GM12864 (cell line): ENCODE results near the gene TEAD3.
A peak's percentile ranks its signal among the peaks of the same experiment; 100 is the strongest.

Source experiments
- DNase-seq: peaks from one replicate; pipeline ENCODE4 v3.0.0-alpha.2; 2011; ENCODE audit warnings: low read depth
- H3K4me3 ChIP-seq: 2 replicates; pipeline ENCODE4 v1.5.1; 2011; ENCODE audit warnings: mild to moderate bottlenecking, low read depth, low read length, control low read depth
- TF ChIP-seq, protein P1 (sequence below): IDR thresholded peaks from 2 replicates; pipeline ENCODE4 v1.5.1; 2011; ENCODE audit warnings: low read depth, mild to moderate bottlenecking, moderate library complexity, low read length, control low read depth, inconsistent platforms; ENCODE audit errors: missing control alignments

Gene TEAD3

DNA sequence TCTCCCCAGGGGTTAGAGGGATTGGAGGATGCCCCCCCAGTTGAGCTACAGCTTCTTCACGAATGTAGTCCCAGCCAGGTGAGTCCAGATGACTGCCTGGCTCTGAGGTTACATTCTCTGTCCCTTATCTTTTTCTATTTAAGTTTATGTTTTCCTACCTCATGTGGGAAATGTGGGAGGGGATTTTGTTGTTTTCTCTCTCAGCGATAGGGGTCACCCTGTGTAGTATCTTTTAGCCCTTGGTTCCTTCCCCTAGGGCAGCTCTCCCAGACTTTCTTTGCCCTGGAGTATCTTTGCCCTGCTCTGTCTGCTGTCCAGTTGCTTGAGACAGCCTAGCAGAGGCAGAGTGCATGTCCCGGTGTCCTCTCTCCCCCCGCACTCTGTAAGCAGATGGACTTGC, 39.0 kb downstream of the TEAD3 start:
- TF ChIP-seq, protein P1, sequence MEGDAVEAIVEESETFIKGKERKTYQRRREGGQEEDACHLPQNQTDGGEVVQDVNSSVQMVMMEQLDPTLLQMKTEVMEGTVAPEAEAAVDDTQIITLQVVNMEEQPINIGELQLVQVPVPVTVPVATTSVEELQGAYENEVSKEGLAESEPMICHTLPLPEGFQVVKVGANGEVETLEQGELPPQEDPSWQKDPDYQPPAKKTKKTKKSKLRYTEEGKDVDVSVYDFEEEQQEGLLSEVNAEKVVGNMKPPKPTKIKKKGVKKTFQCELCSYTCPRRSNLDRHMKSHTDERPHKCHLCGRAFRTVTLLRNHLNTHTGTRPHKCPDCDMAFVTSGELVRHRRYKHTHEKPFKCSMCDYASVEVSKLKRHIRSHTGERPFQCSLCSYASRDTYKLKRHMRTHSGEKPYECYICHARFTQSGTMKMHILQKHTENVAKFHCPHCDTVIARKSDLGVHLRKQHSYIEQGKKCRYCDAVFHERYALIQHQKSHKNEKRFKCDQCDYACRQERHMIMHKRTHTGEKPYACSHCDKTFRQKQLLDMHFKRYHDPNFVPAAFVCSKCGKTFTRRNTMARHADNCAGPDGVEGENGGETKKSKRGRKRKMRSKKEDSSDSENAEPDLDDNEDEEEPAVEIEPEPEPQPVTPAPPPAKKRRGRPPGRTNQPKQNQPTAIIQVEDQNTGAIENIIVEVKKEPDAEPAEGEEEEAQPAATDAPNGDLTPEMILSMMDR = no peak
- DNase-seq = no peak
- H3K4me3 ChIP-seq = no peak overlapping the region

DNA sequence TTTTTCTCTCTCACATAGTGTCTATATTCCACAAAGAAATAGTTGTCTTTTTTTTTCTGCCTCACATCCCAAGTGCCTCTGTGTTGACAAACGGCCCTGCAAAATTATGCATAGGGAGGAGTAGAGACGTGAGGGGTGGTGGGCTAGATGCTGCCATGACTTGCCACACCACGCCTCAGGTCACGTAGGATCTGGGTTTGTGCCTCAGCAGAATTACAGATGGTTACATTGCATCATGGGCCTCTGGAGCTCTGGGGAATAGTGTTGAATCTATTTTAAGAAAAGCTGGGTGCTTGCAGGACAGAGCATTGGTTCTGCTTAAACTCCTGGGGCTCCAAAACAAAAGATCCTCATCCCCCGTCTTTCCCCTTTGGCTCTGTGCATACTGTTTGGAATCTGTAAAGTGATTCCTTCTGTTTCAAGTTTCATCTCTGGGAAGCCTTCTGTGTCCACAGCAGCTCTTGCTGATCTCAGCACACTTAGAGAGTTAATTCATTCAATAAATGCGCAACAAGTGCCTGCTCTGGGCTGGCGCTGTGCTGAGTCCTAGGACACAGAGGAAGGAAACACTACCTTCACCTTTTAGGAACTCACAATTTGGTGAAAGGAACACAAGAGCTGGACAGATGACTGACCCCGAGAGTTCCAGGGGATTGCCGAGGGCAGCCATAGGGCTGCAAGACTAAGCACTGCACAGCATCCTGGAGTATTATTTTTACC, 42.3 kb downstream of the TEAD3 start:
- TF ChIP-seq, protein P1 = no peak
- no peak overlapping the region for H3K4me3 ChIP-seq
- no peak for DNase-seq

DNA sequence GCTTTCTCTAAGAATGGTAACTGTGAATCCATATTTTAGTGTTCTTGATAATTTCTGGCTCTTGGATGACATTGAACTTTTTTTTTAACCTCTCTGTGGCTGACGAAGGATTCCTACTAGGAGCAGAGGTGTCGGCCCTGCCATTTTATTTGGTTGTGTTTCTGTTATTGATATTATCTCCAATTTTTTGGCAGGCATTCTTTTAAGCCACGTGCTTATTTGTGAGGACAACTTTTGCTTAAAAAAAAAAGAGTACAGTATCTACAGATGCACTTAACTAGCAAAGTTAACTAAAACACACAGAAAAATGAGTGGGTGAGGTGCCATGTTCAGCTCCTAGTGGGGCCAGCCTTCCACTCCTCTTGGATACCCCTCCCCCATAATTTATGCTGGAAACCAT, 43.6 kb downstream of the TEAD3 start:
- H3K4me3 ChIP-seq = peak overlapping the region; percentile 87
- TF ChIP-seq, protein P1 = no peak
- no peak for DNase-seq

DNA sequence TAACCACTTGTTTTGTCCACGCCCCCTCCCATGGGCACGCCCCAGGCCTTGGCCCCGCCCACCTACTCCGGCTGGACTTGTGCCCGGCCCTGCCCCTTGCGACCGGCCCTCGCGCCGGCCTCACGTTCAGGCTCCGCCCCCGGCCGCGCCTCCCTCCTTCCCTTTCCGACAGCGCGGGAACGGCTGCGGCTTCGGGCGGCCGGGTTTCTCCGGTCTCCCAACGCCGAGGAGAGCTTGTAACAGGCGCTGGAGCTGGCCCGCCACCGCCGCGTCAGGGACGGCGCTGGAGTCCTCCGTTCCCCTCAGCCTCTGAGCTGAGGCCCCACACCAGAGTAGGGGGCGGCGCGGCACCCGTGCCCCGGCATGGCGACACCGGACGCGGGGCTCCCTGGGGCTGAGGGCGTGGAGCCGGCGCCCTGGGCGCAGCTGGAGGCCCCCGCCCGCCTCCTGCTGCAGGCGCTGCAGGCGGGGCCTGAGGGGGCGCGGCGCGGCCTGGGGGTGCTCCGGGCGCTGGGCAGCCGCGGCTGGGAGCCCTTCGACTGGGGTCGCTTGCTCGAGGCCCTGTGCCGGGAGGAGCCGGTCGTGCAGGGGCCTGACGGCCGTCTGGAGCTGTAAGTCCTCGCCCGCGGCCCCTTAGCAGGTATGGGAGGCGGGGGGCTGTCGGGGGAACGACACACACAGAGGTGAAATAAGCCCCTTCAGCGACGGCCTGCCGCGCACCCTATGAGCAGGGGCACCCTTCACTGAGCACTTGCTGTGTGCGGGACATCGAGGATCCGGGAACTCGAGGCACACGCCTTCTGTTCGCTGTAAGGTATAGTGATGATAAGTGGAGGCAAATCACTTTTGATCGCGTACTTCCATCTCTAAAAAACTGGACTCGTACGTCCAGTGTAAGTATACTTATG, 44.4 kb downstream of the TEAD3 start, which contains the start of gene FANCE:
TSS of gene FANCE (plus strand) at position 156 of the 908 bp plus-strand sequence. CDS start at position 364, 208 bp downstream.
- peak within 1 kb of the TSS; percentile 87 for H3K4me3 ChIP-seq
- DNase-seq = peak; percentile 76
- TF ChIP-seq, protein P1 = no peak

DNA sequence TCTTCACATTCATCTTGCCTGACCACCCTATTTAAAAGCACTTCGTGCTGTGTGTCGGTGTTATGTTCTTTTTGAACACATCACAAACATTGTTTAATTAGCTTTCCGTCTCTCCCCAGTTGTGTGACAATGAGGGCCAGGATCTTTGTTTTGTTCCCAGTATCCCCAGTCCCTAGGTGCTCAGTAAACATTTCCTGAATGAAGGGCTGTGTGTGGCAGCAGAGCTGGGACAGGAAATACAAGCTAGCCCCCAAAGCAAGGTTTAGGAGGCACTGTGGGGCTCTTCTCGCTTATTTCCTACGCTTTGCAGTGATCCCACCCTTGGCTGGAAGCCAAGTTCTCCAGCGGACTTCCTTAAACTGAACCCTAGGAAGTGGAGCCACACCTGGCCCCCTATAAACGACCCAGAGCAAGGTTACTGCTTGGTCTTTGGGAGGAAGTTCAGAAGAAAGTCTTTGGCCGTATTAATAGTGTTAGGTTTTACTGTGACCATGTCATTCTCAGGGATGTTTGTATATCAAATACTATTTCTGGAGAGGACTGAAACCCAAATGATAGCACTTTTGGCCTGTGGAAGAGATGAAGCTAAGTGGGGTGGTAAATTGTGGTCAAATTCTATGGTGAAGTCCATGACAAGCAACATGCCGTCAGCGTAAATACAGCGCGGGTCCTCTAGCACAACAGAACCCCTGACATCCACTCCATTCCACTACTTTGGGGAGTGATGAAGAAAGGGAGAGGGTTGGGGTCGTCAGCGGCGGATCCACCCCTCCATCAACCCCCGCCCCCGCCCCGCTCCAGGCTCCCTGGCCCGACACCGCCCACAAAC, 45.3 kb downstream of the TEAD3 start:
- peak overlapping the region; percentile 87 for H3K4me3 ChIP-seq
- TF ChIP-seq, protein P1 = no peak
- no peak for DNase-seq

DNA sequence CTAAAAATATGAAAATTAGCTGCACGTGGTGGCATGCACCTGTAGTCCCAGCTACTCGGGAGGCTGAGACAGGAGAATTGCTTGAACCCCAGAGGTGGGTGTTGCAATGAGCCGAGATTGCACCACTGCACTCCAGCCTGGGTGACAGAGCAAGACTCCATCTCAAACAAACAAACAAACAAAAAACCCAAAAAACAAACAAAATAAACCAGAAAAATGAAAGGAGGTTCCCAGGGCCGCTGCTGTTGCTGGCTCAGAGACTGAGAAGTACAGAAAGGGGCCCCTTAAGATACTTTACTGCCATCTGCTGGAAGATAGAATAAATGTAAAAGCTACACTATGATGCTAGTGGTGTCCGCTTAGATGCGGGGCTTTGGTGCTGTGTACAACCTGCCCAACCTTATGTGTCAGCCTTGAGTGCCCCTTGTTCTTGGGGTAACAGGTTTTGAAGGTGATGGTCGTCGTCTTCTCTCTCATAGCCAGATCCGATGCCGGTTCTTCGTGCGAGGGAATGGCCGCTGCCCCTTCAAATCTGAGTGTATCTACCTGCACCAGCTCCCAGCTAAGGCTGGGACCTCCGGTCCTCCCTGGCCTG, 47.5 kb downstream of the TEAD3 start:
- TF ChIP-seq, protein P1 = peak; percentile 48
- DNase-seq = peak; percentile 41

More for the DNA sequence above, 47.5 kb downstream of the TEAD3 start:
- H3K4me3 ChIP-seq = no peak overlapping the region
